GM21423 (cell line): ENCODE data around the gene GRK4.
"Not testable (repeated sequence)": the region's sequence is repeated elsewhere in the genome, so short reads cannot be mapped to it uniquely, and the experiment has no call there.

Source experiments
- ATAC-seq: cut with Tn5 transposase; IDR thresholded peaks from one replicate; pipeline ENCODE4 v1.9.1; 2021; ENCODE audit warnings: mild to moderate bottlenecking, moderate library complexity; ENCODE audit not compliant: unreplicated experiment

GRK4 gene

GRCh38 chr4:2955186-2956044 lies 8.0 kb upstream of the GRK4 start:
- ATAC-seq, result not testable (repeated sequence)

- no peak for ATAC-seq
These were observed 4.9 kb upstream of the GRK4 start for GRCh38 chr4:2958446-2958845.

GRCh38 chr4:2960450-2960849 lies 2.9 kb upstream of the GRK4 start:
- not testable (repeated sequence) for ATAC-seq

GRCh38 chr4:2961421-2961810 lies 2.0 kb upstream of the GRK4 start:
- ATAC-seq, result no peak

GRCh38 chr4:2961811-2962441 lies 1.4 kb upstream of the GRK4 start:
- no peak for ATAC-seq

GRCh38 chr4:2962614-2963174 lies 677 bp upstream of the GRK4 start:
- ATAC-seq, result peak; percentile 26

- ATAC-seq, result peak; percentile 29
These were observed 648 bp downstream of the GRK4 start for GRCh38 chr4:2963966-2964471.

GRCh38 chr4:2964706-2965258 lies 1.4 kb downstream of the GRK4 start:
- ATAC-seq, result no peak

- ATAC-seq, result no peak
These were observed 1.9 kb downstream of the GRK4 start for GRCh38 chr4:2965262-2965661.

GRCh38 chr4:2968381-2968780 lies 5.0 kb downstream of the GRK4 start:
- no peak for ATAC-seq

- ATAC-seq, result no peak
These were observed 7.9 kb downstream of the GRK4 start for GRCh38 chr4:2971275-2971674.

GRCh38 chr4:2977211-2978088 lies 14.1 kb downstream of the GRK4 start:
- ATAC-seq, result no peak

GRCh38 chr4:2981256-2981819 lies 18.0 kb downstream of the GRK4 start:
- ATAC-seq, result no peak

- no peak for ATAC-seq
These were observed 18.6 kb downstream of the GRK4 start for GRCh38 chr4:2982012-2982411.

GRCh38 chr4:2983715-2984114 lies 20.3 kb downstream of the GRK4 start:
- not testable (repeated sequence) for ATAC-seq

- no peak for ATAC-seq
These were observed 27.9 kb downstream of the GRK4 start for GRCh38 chr4:2991243-2991642.

GRCh38 chr4:2994917-2995316 lies 31.5 kb downstream of the GRK4 start:
- ATAC-seq, result no peak

- no peak for ATAC-seq
These were observed 32.3 kb downstream of the GRK4 start for GRCh38 chr4:2995546-2996265.

GRCh38 chr4:2996415-2996814 lies 33.0 kb downstream of the GRK4 start:
- ATAC-seq, result no peak

- no peak for ATAC-seq
These were observed 44.4 kb downstream of the GRK4 start for GRCh38 chr4:3007724-3008123.
